Thoracic aorta (tissue), 2 donors: ENCODE results near the gene GPC6. TPM values are rescaled to one million over a fixed set of nuclear protein-coding genes. Genes with fewer than 3 reads are reported as not detected.

Experiments used
- ATAC-seq: fragments of 150-250 bp; one replicate; pipeline ENCODE4 v1.8.0; 2017; ENCODE audit warnings: low read depth; ENCODE audit not compliant: insufficient number of reproducible peaks, low FRiP score
- DNase-seq: peaks from one replicate; pipeline ENCODE4 v3.0.0-alpha.2; 2020; ENCODE audit warnings: low spot score
- H3K27ac ChIP-seq, 2 donors: fragments of 200-600 bp; sonication (generic); 1 replicate in 1 of 2; 2 replicates in 1 of 2; pipeline ENCODE4 v1.5.1; 2016; ENCODE audit warnings: mild to moderate bottlenecking in 2 of 2, moderate library complexity in 2 of 2
- H3K27me3 ChIP-seq: fragments of 200-600 bp; sonication (generic); replicated peaks from 2 replicates; pipeline ENCODE4 v1.6.0; 2016; ENCODE audit warnings: mild to moderate bottlenecking; ENCODE audit not compliant: insufficient read depth
- H3K36me3 ChIP-seq: fragments of 200-600 bp; sonication (generic); one replicate; pipeline ENCODE4 v1.5.1; 2016
- H3K4me1 ChIP-seq, 2 donors: fragments of 200-600 bp; sonication (generic); 1 replicate in 1 of 2; 2 replicates in 1 of 2; pipeline versions ENCODE4 v1.5.1 to v1.6.0; 2016; ENCODE audit warnings: low read depth in 2 of 2, mild to moderate bottlenecking in 1 of 2; ENCODE audit not compliant: control insufficient read depth in 1 of 2
- H3K4me3 ChIP-seq: fragments of 200-600 bp; sonication (generic); 2 replicates; pipeline ENCODE4 v1.5.1; 2016; ENCODE audit warnings: mild to moderate bottlenecking
- H3K9me3 ChIP-seq: fragments of 200-600 bp; sonication (generic); 2 replicates; pipeline ENCODE4 v1.5.1; 2016
- CTCF ChIP-seq: fragments of 200-600 bp; sonication (generic); IDR thresholded peaks from one replicate; pipeline ENCODE4 v1.5.1; 2019; ENCODE audit warnings: antibody characterized with exemption
- total RNA-seq, 2 donors: library from RNA; depleted of rRNA; stranded (reverse); fragments of >200 nt; gene quantifications; one replicate each; pipeline versions ENCODE4 v1.1.0 to v1.2.3, GENCODE V29; 2016

The GPC6 gene
- total RNA-seq, 2 donors from 2014 or later, result 34.9 to 56.4 TPM

DNA sequence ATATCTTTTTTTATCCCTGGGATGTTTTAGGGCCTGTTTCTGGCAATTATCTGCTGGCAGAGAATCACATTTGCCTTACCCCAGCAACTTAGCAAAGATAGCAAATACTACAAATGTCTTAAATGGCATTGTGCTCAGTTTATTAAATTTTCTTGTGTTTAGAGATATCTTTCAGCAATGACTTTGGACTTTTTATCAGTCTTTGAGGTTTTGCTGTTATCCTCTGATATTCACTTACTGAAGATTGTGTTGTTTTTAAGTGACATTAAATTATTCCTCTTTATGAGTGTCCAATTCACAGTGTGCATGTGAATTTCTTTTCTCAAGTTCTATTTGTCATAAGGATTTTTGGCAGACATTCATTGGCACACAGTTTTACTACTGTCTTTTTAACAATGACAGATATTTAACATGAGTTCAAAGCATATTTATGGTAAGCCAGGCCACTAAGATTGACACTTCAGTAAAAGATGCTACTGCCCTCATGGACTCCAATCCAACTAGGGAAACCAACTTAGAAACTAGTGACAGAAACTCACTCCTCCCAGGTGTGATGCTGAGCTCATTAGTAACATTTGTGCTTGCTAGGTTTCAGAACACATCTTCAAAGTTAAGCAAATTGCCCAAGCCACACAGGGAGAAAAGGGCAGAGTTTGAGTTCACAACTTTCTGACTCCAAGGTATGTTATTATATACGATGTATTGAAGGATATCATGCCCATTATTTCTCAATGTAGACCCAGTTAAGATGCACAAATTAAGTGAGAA is 481.9 kb downstream of the GPC6 start:
- no peaks in the 10 kb centered on the region for H3K9me3 ChIP-seq
- no peak for TF ChIP-seq CTCF
- no peak overlapping the region for H3K4me3 ChIP-seq
- H3K27ac ChIP-seq, result no peak overlapping the region
- no peak for DNase-seq
- H3K4me1 ChIP-seq, result peaks cover 0 to 6% of the 10 kb centered on the region in 2 donors
- no peaks in the 10 kb centered on the region for H3K36me3 ChIP-seq
- ATAC-seq, result no peak
- H3K27me3 ChIP-seq, result no peaks in the 10 kb centered on the region

DNA sequence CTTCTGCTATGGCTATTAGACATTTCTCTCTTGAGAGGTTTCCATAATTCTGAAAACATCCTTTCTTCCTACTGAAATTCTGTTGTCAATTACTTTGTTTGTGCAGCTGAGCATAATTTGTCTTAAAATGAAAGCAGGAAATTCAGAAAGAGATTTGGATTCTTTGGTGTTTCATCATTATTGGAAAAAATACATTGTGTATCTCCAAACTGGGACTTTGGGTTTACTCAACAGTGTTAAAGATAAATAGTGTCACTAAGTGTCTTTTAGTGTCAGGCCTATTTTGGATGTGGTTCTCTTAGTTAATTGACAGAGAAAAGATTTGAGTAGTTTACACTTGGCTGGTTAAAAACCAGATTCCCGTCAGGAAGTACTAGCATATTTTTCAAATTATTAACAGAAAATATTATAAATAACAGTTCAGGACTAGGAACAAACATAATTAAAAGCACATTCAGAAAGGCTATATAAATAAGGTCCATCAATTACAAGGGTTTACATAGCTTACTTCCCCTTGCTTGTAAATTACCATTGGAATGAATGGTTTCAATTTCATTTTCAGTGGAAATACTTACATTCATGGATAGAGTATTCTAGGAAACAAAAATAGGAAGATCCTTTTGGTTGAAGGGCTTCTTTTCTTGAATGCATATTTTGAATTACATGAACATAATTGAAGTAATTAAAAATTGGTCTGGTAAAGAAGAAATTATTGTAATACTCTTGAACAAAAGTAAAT is 483.1 kb downstream of the GPC6 start:
- ATAC-seq (no peak), DNase-seq (no peak)
- Histone ChIP-seq H3K4me1 (peaks cover 0 to 6% of the 10 kb centered on the region in 2 donors), H3K27me3 (no peaks in the 10 kb centered on the region), H3K27ac (no peak overlapping the region), H3K9me3 (no peaks in the 10 kb centered on the region), H3K36me3 (no peaks in the 10 kb centered on the region), H3K4me3 (no peak overlapping the region)
- no peak for TF ChIP-seq CTCF

DNA sequence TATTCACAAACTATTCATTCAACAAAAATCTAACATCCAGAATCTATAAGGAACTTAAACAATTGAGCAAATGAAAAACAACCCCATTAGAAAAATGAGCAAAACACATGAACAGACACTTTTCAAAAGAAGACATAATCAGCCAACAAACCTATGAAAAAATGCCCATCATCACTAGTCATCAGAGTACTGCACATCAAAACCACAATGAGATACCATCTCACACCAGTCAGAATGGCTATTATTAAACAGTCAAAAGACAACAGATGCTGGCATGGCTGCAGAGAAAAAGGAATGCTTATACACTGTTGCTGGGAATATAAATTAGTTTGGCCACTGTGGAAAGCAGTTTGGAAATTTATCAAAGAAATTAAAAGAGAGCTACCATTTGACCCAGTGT is 487.6 kb downstream of the GPC6 start:
- Histone ChIP-seq H3K4me1 (no peaks in the 10 kb centered on the region), H3K4me3 (no peak overlapping the region), H3K9me3 (no peaks in the 10 kb centered on the region), H3K36me3 (no peaks in the 10 kb centered on the region), H3K27ac (no peak overlapping the region), H3K27me3 (no peaks in the 10 kb centered on the region)
- DNase-seq (no peak), ATAC-seq (no peak)
- TF ChIP-seq CTCF, result no peak

GRCh38 chr13:93715866-93716265 is 489.3 kb downstream of the GPC6 start:
- no peaks in the 10 kb centered on the region for H3K27me3 ChIP-seq
- ATAC-seq (no peak), DNase-seq (no peak)
- no peaks in the 10 kb centered on the region for H3K4me1 ChIP-seq
- no peak overlapping the region for H3K27ac ChIP-seq
- H3K4me3 ChIP-seq, result no peak overlapping the region
- no peaks in the 10 kb centered on the region for H3K9me3 ChIP-seq
- H3K36me3 ChIP-seq, result no peaks in the 10 kb centered on the region
- TF ChIP-seq CTCF, result no peak

DNA sequence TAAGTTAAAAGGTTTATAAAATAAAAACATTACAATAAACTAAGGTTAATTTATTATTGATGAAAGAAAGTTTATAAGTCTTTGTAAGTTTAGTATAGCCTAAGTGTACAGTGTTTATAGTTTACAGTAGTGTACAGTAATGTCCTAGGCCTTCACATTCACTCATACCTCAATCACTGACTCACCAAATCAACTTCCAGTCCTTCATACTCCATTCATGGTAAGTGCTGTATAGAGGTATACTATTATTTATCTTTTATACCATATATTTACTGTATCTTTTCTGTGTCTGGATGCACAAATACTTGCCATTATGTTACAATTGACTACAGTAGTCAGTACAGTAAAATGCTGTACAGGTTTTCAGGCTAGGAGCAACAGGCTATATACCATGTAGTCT is 490.0 kb downstream of the GPC6 start:
- ATAC-seq (no peak), DNase-seq (no peak)
- no peak overlapping the region for H3K4me3 ChIP-seq
- no peaks in the 10 kb centered on the region for H3K4me1 ChIP-seq
- H3K36me3 ChIP-seq, result no peaks in the 10 kb centered on the region
- no peaks in the 10 kb centered on the region for H3K27me3 ChIP-seq
- H3K9me3 ChIP-seq, result no peaks in the 10 kb centered on the region
- TF ChIP-seq CTCF, result no peak
- no peak overlapping the region for H3K27ac ChIP-seq
